Small intestine (tissue), 7 donors: ENCODE measurements around the gene MTUS2. TPM values are rescaled to one million over a fixed set of nuclear protein-coding genes. Genes with fewer than 3 reads are reported as not detected.

Experiments used
- DNase-seq, 2 donors: peaks; one replicate each; pipeline versions ENCODE4 v3.0.0 to v3.0.0-alpha.2; 2013
- FAIRE-seq: peaks from 2 replicates; lab custom pipeline; 2012; peaks lifted over from hg19 to GRCh38; lab: Jason Lieb, UNC
- H3K27ac ChIP-seq, 3 donors: one replicate each; pipeline ENCODE4 v1.5.1; 2013; ENCODE audit warnings: low read length in 2 of 3, mild to moderate bottlenecking in 2 of 3, control low read depth in 1 of 3, inconsistent platforms in 1 of 3, low read depth in 1 of 3, moderate library complexity in 1 of 3
- H3K27me3 ChIP-seq, 3 donors: one replicate each; pipeline ENCODE4 v1.6.1; 2013; ENCODE audit warnings: low read length in 3 of 3, inconsistent platforms in 1 of 3; ENCODE audit not compliant: control insufficient read depth in 3 of 3, insufficient read depth in 3 of 3
- H3K36me3 ChIP-seq, 3 donors: one replicate each; pipeline ENCODE4 v1.6.1; 2013; ENCODE audit warnings: low read length in 3 of 3, inconsistent platforms in 1 of 3, low read depth in 1 of 3, mild to moderate bottlenecking in 1 of 3, moderate library complexity in 1 of 3; ENCODE audit not compliant: control insufficient read depth in 3 of 3, insufficient read depth in 2 of 3
- H3K4me1 ChIP-seq, 3 donors: one replicate each; pipeline ENCODE4 v1.6.1; 2013; ENCODE audit warnings: low read length in 2 of 3, inconsistent platforms in 1 of 3, low read depth in 1 of 3, mild to moderate bottlenecking in 1 of 3, moderate library complexity in 1 of 3; ENCODE audit not compliant: control insufficient read depth in 3 of 3, insufficient read depth in 2 of 3
- H3K4me3 ChIP-seq, 3 donors: one replicate each; pipeline ENCODE4 v1.5.1; 2013; ENCODE audit warnings: low read length in 3 of 3, control low read depth in 1 of 3, inconsistent platforms in 1 of 3, low read depth in 1 of 3, mild to moderate bottlenecking in 1 of 3, moderate library complexity in 1 of 3
- H3K9me3 ChIP-seq, 2 donors: one replicate each; pipeline ENCODE4 v1.6.1; 2013; ENCODE audit warnings: low read depth in 1 of 2, low read length in 1 of 2; ENCODE audit not compliant: control insufficient read depth in 2 of 2, insufficient read depth in 1 of 2
- WGBS, 3 donors: extraction: QIAGEN DNeasy Blood & Tissue Kit; methylation state at CpG; one replicate each; pipeline ENCODE4 v1.1.7; 2013; 5-methylcytosine and 5-hydroxymethylcytosine counted together
- polyA plus RNA-seq, 4 donors: library from polyadenylated mRNA; stranded (reverse) in 3 of 4; unstranded in 1 of 4; fragments of 200-250 nt in 3 of 4; fragments of 120-200 nt in 1 of 4; gene quantifications; one replicate each; pipeline versions ENCODE4 v1.2.1 to v1.2.3, GENCODE V29; 2013
- donor health status: healthy with polysubstance abuse.
- donor health status: control.
- donor health status: control.
- donor health status: Bipolar disorder and iron deficiency.
- donor health status: healthy.

Gene MTUS2
- polyA plus RNA-seq, 4 donors = under 0.01 to 0.53 (median 0.22) TPM

DNA sequence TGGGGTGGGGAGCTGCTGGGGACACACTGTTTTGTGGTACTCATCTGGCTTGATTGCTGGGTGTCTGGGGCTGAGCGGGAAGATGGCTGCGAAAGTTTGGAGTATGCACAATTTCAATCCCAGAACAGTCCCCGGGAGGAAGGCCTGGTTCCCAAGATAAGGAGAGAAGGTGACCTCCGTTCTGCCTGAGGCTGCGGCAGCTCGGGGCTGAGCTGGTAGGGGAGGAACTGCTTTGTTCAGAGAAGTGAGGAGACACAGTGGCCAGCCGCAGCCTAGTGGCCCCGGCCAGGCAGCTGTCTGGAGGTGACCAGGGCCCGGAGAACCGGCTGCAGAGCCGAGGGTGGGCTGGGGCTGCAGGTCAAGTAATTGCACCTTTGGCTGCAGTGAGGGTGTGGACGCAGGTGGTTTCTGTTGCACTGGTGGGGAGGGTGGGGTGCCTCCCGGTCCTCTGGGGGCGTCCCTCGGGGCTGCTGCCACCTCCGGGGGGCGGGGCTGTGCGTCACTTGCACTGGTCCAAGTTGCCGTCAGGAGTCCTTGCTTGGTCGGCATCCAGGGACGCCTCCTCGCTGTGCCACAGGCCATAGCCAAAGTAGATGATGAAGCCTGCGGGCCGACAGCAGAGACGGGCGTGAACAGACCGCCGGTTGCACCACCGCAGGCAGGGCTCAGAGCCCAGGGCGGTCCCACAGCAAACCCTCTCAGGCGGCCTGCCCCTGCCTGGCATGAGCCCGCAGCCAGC, 694.0 kb downstream of the MTUS2 start:
- peaks cover 2 to 71% (median 2%) of the 10 kb centered on the region in 3 donors for H3K36me3 ChIP-seq
- no peak overlapping the region for H3K4me3 ChIP-seq
- FAIRE-seq (no peak), DNase-seq (no peak)
- no peaks in the 10 kb centered on the region for H3K9me3 ChIP-seq
- no peak overlapping the region for H3K27ac ChIP-seq
- H3K27me3 ChIP-seq = no peaks in the 10 kb centered on the region
- H3K4me1 ChIP-seq = peaks cover 0 to 3% (median 1%) of the 10 kb centered on the region in 3 donors
- WGBS, 3 donors = 92 to 95% (median 92%) methylated on average over 26 to 32 of the region's 32 CpGs

DNA sequence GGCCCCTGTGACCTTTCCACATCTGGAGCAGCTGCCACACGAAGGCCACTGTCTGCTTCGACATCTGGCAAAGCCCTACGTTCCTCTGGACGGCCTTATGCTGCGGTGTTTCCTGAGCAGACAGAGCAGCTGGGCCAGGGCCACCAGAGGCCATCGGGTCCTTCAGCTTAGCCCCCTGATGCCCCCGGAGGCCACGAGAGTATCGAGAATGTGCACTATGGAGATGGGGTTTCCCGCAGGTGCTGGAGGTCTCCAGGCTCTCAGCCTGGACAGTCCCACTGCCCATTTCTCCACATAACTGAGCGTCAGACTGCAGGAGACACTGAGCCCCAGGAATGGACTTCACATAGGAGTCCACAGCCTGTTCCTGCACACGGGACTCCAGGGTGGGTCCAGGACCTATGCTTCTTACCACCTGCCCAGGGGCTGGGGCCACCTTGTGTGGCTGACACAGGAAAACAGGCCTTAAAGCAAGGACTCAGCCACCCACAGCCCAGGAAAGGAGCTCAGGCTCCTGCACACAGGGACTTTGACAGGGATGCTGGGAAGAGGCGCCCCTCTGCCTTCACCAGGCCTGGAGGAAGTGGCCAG, 694.7 kb downstream of the MTUS2 start:
- no peak for DNase-seq
- Histone ChIP-seq H3K4me3 (no peak overlapping the region), H3K4me1 (no peaks in the 10 kb centered on the region), H3K36me3 (peaks cover 2 to 75% (median 2%) of the 10 kb centered on the region in 3 donors), H3K27ac (no peak overlapping the region), H3K9me3 (no peaks in the 10 kb centered on the region), H3K27me3 (no peaks in the 10 kb centered on the region)
- 82 to 85% (median 83%) methylated on average over 13 of the region's 13 CpGs for WGBS, 3 donors
- FAIRE-seq = no peak

DNA sequence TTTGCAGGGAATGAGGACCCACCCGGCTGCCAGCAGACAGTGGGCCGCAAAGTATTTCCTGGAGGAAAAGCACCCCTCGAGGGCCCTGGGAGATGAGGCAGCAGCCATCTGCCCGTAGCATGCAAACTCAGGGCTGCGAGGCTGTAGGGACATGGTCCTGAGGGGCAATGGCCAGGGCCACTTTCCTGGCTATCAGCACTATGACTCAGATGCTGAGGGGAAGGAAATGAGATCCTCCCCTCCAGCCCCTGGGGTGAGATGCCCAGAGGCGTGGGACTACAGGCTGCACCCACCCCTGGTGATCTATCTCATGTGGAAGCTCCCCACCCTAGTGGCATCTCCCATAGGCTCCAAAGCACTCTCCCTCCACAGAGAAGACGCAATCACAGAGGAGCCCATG, 695.2 kb downstream of the MTUS2 start:
- no peaks in the 10 kb centered on the region for H3K9me3 ChIP-seq
- DNase-seq = no peak
- WGBS, 3 donors = 90 to 94% (median 91%) methylated on average over 7 of the region's 7 CpGs
- no peaks in the 10 kb centered on the region for H3K4me1 ChIP-seq
- no peak overlapping the region for H3K27ac ChIP-seq
- no peaks in the 10 kb centered on the region for H3K27me3 ChIP-seq
- peaks cover 2 to 76% (median 2%) of the 10 kb centered on the region in 3 donors for H3K36me3 ChIP-seq
- no peak overlapping the region for H3K4me3 ChIP-seq
- FAIRE-seq = no peak

DNA sequence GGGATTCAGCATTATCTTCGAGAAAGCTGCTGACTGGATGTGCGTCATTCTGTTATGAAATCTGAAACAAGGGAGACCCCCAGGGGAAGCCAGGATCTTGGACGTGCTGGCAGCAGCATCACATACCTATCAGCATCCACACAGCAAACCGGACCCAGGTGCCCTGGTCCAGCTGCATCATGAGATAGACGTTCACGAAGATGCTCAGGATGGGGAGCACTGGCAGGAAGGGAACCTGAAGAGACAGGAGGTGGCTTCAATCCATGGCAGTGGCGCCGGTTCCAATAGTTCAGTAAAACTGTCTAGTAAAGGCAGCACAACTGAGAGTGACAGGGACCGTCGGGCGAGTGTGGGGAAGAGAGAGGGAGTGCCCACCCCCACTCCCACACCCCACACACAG, 695.9 kb downstream of the MTUS2 start:
- DNase-seq (no peak), FAIRE-seq (no peak)
- Histone ChIP-seq H3K4me1 (no peaks in the 10 kb centered on the region), H3K27ac (no peak overlapping the region), H3K36me3 (peaks cover 2 to 69% (median 2%) of the 10 kb centered on the region in 3 donors), H3K4me3 (no peak overlapping the region), H3K9me3 (no peaks in the 10 kb centered on the region), H3K27me3 (no peaks in the 10 kb centered on the region)
- 95 to 96% (median 96%) methylated on average over 9 to 11 of the region's 11 CpGs for WGBS, 3 donors

DNA sequence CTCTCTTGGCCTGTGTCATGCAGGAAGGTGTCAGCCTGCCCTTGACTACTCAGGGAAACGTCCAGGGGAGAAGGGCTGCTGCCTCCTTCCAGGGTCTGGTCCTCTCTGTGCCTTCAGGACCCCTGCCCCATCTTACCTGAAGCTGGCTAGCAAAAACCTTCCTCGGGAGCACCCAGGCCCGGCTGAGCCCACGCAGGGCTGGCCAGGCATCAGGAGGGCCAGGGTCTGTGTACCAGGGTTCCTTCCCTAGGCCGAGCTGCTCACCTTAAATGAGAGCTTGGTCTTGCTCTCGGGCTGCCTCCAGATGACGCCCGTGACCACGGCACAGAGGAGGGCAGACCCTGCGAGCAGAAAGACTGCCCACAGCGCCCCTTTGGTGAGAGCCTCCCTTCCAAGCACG, 696.7 kb downstream of the MTUS2 start:
- Histone ChIP-seq H3K9me3 (no peaks in the 10 kb centered on the region), H3K27ac (no peak overlapping the region), H3K4me3 (no peak overlapping the region), H3K27me3 (no peaks in the 10 kb centered on the region), H3K4me1 (no peaks in the 10 kb centered on the region), H3K36me3 (peaks cover 2 to 74% (median 2%) of the 10 kb centered on the region in 3 donors)
- no peak for DNase-seq
- WGBS, 3 donors = 95 to 97% (median 96%) methylated on average over 12 of the region's 12 CpGs
- FAIRE-seq = no peak

DNA sequence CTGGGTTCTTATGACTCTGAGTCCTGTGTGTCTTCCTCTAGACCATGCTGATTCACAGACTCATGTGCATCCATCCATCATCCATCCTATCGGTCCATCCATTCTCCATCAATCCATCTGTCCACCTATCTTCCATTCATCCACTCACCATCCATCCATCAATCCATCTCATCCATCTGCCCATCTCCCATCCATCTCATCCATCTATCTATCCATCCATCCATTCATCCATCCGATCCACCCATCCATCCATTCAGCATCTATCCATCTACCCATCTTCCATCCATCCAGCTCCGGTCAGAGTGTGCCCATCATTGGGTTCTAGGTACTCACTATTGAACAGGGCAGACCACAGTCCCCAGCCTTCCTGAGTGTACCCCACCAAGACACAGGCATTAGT, 699.8 kb downstream of the MTUS2 start:
- Histone ChIP-seq H3K4me1 (no peaks in the 10 kb centered on the region), H3K9me3 (no peaks in the 10 kb centered on the region), H3K4me3 (no peak overlapping the region), H3K27me3 (no peaks in the 10 kb centered on the region), H3K36me3 (peaks cover 2 to 73% (median 5%) of the 10 kb centered on the region in 3 donors), H3K27ac (no peak overlapping the region)
- FAIRE-seq = no peak
- no peak for DNase-seq
- 96 to 99% (median 98%) methylated on average over 3 of the region's 3 CpGs for WGBS, 3 donors

DNA sequence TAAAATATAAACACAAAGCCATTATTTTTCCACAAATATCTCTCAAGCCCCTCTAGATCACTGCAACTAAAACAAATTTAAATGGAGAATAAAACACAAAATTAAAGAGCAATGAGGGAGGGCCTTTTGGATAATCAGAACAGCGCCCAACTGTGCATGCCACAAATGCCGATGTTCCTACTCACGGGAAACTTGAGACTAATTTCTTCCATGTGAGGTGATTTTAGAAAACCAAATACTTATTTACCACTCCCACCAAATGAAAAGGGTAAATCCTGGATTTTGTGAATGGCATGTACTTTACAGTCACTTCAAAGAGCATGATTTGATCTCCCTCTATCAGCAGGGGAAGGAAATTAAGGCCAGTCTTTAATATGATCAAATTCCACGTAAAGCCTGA, 700.5 kb downstream of the MTUS2 start:
- H3K4me3 ChIP-seq = no peak overlapping the region
- DNase-seq = no peak
- H3K4me1 ChIP-seq = no peaks in the 10 kb centered on the region
- H3K36me3 ChIP-seq = peaks cover 2 to 70% (median 5%) of the 10 kb centered on the region in 3 donors
- 83 to 95% (median 94%) methylated on average over 4 of the region's 4 CpGs for WGBS, 3 donors
- no peaks in the 10 kb centered on the region for H3K27me3 ChIP-seq
- H3K9me3 ChIP-seq = no peaks in the 10 kb centered on the region
- no peak overlapping the region for H3K27ac ChIP-seq
- no peak for FAIRE-seq

DNA sequence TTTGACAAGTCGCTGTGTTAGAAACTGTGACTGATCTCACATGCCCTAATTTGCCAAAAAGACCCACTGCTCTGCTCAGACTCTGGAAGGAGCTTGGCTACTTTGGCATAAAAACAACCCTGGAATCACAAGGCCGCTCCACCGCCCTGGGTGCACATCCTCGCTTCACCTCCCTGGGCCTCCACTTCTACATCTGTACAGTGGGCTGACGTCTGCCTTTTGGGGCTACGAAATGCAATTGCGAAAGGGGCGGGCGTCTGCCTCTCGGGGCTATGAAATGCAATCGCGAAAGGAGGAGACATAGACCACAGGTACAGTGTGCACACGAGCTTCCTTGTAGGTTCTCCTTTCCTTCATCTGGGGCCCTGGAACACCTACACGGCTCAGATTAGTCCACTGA, 701.2 kb downstream of the MTUS2 start:
- Histone ChIP-seq H3K4me1 (no peaks in the 10 kb centered on the region), H3K4me3 (no peak overlapping the region), H3K27me3 (no peaks in the 10 kb centered on the region), H3K27ac (no peak overlapping the region), H3K9me3 (no peaks in the 10 kb centered on the region), H3K36me3 (peaks cover 2 to 70% (median 5%) of the 10 kb centered on the region in 3 donors)
- 96 to 97% (median 96%) methylated on average over 14 of the region's 14 CpGs for WGBS, 3 donors
- FAIRE-seq (no peak), DNase-seq (no peak)
